C4-2B (cell line): Measurements from ENCODE around the gene OR10S1.

Experiments used
- CTCF ChIP-seq: fragments of 450-650 bp; conservative IDR thresholded peaks from 2 replicates; pipeline ENCODE4 v1.5.1; 2017; ENCODE audit warnings: mild to moderate bottlenecking
- ZFX ChIP-seq: fragments of 450-650 bp; IDR thresholded peaks from 2 replicates; pipeline ENCODE4 v1.6.1; 2017

- no peak for TF ChIP-seq CTCF
- no peak for TF ChIP-seq ZFX
These were observed 616 bp downstream of the OR10S1 start for GRCh38 chr11:123976770-123977560.
